ENCODE measurements around the gene PES1. TPM values are rescaled to one million over a fixed set of nuclear protein-coding genes. Genes with fewer than 3 reads are reported as not detected.
"Not testable (repeated sequence)": the region's sequence is repeated elsewhere in the genome, so short reads cannot be mapped to it uniquely, and the experiment has no call there.

PES1 gene
- total RNA-seq, 1 donor from 2014 or later, result 29.6 TPM

DNA sequence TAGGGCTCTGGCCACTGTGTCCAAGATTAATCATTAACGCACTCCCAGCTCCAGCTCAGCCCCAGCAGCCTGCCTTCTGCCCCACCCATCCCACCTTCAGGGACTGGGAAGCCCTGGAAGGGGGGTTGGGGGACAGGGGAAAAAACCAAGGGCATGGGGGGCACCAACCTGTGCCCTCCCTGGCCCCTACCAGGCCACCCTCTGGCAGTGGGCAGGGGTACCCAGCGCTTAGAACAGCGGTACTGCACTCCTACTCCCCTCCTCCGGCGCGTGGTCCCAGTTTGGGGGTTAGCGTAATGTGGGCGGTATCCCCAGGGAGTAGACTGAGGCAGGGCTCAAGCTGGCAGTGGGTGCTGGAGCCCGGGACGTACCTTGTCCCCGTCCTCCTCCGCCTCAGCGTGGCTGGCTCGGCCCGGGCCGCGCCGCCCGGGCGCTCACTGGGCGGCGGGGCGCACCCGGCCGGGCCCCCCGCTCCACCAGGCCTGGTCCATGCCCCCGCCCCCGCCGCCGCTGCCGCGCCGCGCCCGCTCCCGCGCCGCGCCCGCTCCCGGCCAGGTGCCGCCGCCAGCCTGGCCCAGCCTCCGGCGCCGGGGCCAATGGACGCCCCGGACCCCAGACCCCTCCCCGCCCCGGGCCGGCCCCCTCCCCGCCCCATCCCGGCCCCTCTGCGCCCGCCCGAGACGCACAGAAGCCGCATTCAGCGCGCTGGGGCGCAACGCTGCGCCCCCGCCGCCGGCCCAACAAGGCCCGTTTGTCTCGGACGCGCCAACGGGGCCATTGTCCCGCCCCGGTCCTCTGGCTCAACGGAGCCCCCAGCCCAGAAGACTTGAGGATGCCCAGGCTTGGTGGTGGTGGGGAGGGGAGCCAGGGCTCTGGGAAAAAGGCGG is 17.4 kb downstream of the PES1 start, which contains the start of gene GAL3ST1:
Gene GAL3ST1, minus strand, starts transcription at position 571 of the 887 bp plus-strand sequence. CDS start 17,273 bp downstream, outside the sequence.
- no peak for DNase-seq

DNA sequence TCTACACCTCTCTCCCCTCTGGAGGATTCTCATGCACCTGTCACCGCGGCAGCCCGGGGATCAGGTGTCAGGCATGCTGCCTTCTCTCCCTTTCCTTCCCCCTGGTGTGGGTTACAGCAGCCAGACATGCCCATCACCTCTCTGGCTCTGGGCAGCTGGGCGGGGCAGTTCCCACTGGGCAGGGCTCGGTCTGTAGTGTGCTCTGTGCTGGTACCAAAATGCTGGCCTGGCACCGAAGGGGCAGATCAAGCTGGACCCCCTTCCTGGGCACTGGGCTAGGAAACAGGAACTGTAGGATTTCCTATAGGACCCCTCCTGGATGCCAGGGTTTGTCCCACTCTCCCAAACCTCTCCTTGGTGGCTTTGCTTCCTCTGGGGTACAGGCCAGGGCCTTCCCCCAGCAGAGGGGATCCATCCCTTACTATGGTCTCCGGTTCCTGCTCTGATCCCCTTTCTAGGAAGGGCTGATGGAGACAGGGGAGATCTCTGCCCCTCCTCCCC is 18.1 kb downstream of the PES1 start:
- DNase-seq, result no peak

DNA sequence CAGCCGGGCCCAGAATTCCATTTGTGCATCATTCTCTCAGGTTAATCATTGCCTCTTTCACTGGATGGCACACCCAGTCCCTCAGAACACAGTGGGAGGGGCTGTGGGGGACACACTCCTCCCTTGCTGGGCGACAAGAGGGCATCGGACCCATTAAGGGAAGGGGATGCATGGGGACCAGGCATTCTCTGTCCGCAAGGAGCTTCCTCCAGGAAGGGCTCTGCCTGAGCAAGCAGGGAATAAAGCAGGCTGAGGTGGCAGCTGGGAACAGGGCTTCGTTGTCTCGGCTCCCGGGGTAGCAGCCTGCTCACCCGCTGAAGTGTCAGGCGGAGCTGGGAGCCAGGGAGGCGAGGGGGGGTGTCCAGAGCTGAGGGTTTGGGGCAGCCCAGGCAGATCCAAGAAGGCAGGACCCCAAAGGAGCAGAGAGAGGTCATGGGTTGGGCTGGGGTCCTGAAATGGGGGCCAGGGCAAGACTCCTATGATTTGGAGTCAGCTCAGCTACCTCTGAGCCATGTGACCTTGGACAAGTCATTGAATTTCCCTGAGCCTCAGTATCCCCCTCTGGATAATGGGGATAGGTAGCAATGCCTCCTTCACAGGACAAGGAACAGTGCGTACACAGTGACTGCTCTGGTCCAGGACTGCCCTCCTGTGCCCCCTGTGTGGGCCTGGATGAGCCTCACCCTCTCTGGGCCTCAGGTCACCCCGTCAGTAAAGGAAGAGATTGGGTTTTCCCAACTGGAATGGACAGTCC is 18.7 kb downstream of the PES1 start:
- DNase-seq, result no peak

DNA sequence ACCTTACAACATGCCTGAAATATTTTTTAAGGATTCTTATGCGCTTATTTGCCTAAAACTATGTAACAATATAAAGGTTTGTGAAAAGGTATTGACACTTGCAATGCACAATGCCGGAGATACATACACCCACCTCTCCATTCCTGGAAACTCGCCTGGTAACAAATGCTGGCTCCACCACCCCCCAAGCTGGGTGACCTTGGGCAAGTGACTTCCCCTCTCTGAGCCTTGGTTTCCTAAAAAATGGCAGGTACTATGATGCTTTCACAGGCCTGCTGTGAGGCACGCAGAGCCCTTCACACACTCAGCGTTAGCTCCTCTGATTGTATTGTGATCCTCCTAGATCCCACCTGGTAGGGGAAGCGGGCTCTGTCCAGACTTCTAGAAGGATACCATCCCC is 19.5 kb downstream of the PES1 start:
- DNase-seq, result no peak

DNA sequence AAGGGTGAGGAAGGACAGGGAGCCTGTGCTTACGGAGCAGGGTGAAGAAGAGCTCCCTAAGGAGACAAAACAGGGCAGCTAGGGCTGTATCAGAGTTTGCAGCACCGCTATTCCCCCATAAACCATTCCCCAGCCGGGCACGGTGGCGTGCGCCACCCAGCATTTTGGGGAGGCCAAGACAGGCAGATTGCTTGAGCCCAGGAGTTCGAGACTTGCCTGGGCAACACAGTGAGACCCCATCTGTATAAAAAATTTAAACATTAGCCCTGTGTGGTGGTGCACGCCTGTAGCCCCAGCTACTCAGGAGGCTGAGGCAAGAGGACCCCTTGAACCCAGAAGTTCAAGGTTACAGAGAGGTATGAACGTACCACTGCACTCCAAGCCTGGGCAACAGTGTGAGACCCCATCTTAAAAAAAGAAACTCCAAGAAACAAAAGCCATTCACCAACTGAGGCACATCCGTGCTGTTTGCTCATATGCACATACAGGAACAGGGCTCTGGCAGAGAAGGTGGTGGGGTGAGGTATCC is 22.0 kb downstream of the PES1 start:
- DNase-seq, result no peak

DNA sequence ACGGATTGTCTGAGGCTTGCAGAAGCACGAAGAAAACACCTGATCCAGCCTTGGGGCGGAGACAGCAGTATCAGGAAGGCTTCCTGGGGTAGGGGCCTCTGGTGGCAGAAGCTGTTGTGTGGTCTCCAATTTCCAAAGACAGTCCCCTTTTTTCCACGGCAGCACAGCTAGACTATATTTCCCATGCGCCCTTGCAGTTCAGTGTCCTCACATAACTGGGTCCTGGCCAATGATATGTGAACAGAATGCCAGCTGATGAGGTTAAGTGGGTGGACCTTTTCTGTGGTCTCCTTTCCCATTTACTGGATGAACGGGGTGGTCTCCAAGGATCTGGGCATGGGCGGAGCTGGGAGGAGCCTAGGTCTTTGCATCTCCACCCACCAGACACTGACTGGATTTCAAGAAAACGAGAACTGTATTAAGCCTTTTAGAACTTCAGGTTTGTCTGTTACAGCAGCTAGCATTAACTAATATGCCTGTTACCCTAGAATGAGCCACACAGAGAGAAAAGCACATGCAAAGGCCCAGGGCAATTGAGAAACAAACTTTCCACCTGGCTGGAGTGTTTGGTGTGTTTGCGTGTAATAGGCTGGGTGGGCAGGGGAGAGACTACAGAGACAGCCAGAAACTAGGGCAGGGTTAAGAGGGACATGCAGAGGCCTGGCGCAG is 23.4 kb downstream of the PES1 start:
- no peak for DNase-seq

DNA sequence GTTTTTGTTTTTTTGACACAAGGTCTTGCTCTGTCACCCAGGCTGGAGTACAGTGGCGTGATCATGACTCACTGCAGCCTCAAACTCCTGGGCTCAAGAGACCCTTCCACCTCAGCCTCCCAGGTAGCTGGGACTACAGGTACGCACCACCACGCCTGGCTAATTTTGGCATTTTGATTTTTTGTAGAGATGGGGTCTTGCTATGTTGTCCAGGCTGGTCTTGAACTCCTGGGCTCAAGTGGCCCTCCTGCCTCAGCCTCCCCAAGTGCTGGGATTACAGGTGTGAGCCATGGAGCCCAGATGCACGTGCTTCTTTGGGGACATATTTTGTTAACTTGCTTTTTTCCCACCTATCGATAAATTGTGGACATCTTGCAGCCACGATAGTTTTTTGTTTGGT is 24.4 kb downstream of the PES1 start:
- DNase-seq, result not testable (repeated sequence)

DNA sequence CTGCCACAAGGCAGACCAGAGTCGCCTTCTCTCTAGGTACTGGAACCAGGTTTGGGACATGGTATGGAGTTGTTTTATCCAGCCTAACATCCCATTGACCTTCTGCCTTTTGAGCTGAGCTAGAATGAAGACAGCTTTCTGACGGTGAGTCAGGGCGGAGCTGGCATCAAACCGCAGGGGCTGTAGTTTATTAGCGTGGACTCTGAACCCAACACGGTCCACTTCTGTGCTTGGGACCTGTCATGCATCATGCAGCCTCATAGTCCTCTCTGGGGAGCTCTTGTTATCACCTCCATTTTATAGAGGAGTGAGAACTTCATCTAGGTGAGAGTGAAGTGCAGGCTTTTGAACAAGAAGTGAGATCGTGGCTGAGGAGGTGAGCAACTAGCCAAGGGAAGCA is 25.6 kb downstream of the PES1 start:
- DNase-seq, result no peak

DNA sequence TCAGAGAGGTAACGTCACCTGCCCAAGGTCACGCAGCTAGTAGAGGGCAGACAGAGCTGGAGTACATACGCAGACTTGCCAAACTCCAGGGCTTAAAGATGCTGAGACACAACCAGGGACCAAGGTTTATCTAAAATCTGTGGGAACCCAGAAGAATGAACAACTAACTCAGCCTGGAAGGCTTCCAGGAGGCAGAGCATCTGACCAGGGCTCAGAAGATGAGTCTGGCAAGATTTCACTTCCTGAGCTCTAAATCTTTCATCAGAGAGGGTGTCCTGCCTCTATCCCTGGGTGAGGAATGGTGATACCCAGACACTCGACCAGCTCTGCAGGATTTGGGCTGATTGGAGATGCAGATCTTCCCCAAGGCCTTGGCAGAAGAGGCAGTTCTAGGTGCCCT is 26.4 kb downstream of the PES1 start:
- no peak for DNase-seq

DNA sequence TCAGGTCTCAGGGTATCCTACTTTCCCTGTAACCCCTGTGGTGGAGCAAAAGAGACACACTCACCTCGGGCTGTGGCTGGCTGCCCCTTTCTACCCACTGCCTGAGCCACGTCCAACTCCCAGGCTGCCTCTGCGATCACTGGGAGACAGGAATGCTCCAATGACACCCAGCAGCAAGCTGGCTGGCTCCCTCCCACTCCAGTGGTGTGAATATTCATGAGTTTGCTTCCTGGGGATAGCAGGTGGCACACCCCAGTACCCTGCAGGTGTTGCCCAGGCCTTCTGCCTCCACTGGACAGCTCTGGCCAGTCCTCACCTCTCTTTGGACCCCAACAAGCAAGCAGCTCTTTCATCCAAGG is 27.0 kb downstream of the PES1 start:
- no peak for DNase-seq

DNA sequence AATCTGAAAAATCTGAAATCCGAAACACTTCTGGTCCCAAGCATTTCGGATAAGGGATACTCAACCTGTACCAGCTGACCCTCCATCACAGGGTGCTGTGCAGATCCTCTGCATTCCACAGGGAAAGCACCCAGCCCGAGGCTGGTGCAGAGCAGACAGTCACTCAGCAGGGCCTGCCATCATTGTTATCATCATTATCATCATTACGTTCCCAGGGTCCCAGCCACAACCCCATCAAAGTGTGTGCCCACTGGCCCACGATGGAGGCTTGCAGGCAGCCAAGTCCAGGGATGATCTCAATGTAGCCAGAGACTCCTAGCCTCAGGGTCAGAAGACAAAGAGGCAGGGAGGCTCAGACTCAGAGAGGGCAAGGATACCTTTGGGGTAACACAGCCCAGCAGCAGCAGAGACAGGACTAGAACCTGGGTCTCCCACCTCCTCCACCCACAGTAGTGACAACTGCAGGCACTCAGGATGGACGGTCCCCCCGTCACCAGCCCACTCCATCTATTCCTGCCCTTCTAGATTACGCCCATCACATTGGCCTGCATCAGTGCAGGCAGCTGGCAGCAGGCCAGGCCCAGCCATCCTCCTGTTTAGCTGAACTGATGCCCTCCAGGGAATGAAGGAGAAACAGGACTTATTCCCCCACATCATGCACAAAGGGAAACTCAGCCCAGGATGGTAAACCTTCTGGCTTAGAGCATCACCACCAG is 27.5 kb downstream of the PES1 start:
- DNase-seq, result no peak

DNA sequence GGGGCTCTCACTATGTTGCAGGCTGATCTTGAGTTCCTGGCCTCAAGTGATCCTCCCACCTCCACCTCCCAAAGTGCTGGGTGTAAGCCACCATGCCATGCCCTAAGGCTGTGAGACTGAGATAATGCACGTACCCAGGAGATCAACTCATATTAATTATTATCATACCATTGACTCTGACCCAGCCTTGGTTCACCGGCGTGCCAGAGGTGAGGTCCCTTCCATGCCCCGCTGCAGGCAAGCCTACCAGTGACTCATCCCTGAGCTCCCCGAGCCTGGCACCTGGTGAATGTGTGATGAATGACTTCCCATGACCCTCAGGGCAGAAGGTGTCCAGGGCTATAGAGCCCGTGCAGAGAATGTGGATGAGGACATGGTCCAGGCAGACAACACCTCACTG is 29.3 kb downstream of the PES1 start:
- no peak for DNase-seq

DNA sequence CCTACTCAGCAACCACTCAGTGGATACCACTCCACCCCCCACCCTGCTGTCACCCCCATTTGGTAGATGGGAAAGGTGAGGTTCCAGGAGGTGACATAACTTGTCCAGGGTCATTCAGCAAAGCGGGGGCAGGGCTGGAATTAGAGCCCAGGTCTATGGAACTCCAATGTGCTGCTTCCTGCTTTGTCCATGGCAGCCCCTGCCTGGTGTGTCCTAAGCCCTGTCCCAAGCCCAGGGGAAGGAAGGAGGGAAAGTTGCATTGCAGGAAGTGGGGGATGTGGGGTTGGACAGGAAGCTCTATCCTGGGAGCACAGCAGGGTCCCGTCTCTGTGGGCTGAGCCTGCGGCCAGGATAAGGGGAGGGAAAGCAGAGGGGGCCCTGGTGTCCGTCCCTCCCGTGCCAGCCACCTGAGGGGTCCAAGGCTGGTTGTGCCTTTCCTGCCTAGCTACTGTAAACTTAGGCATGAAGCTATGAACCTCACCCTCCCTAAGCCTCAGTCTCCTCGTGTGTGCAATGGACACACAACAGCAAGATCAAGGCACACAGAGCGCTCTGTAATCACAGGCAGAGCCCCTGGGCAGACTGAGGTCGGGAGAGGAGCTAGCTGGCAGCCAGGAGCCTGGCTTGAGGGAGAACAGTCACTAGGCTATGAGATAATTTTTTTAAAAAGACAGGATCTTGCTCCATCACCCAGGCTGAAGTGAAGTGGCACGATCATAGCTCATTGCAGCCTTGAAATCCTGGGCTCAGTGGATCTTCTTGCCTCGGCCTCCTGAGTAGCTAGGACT is 30.1 kb downstream of the PES1 start:
- no peak for DNase-seq

DNA sequence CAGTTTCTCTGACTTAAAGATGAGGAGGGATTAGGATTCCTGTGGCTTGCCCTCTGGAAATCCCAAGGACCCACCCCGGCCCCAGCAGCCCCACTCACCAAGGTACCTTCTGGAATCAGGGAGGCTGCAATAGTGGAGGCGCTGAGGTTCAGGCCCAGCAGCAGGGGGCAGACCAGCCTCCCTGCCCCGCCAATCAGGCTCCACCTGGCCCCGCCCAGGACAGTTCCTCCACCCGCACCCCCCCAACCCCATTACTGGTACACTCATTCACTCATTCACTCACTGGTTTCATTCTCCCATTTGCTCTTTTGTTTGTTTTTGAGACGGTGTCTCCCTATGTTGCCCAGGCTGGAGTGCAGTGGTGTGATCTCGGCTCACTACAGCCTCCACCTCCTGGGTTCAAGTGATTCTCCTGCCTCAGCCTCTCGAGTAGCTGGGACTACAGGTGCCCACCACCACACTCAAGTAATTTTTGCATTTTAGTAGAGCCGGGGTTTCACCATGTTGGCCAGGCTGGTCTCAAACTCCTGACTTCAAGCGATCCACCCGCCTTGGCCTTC is 31.0 kb downstream of the PES1 start:
- not testable (repeated sequence) for DNase-seq

DNA sequence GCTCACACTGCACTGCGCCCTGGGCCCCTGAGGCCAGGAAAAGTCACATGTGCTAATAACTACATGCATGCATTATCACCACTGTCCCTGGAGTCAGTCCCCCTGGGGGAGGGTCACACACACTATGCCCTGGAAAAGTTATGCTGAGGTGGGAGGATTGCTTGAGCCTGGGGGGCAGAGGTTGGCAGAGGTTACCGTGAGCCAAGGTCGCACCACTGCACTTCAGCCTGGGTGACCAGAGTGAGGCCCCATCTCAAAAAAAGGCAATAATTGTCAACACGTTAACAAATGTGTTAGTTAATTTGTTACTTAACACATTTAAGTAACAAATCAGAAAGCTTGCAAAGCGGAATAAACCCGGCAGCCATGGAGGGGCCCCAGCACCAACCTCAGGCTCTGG is 31.8 kb downstream of the PES1 start:
- DNase-seq, result no peak

DNA sequence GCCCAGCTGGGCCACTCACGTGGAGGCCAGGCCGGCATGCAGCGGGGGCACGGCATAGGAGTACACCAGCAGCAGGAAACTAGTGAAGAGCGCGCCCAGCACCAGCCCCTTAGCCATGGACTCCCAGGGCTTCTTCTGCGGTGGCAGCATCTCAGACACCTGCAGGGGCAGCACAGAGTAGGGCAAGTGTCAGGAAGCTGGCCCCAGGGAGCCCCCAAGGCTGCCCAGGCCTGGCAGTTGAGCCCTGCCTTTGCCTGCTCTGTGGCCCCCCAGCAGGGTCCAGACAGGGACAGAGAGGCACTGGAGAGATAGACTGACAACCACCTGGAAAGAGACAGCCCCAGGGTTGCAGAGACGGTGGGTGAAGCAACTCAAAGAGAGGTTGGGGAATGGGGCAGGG is 34.5 kb downstream of the PES1 start:
- no peak for DNase-seq

DNA sequence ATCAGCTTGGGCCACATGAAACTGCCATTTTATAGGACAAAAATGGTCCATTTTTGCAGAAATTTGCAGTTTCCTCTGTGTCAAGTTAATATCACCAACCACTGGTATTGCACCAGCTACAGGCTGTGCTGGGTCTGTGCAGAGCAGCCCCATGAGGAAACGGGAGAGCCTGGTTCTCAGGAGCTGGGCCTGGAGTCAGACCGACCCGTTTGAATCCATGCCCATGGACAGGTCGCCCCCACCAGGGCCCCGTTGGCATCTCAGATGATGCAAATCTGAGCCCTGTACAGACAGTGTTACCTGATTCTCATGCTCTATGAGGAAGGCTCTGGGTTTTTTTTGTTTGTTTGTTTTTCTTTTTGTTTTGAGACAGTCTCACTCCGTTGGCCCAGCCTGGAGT is 35.3 kb downstream of the PES1 start:
- no peak for DNase-seq

DNA sequence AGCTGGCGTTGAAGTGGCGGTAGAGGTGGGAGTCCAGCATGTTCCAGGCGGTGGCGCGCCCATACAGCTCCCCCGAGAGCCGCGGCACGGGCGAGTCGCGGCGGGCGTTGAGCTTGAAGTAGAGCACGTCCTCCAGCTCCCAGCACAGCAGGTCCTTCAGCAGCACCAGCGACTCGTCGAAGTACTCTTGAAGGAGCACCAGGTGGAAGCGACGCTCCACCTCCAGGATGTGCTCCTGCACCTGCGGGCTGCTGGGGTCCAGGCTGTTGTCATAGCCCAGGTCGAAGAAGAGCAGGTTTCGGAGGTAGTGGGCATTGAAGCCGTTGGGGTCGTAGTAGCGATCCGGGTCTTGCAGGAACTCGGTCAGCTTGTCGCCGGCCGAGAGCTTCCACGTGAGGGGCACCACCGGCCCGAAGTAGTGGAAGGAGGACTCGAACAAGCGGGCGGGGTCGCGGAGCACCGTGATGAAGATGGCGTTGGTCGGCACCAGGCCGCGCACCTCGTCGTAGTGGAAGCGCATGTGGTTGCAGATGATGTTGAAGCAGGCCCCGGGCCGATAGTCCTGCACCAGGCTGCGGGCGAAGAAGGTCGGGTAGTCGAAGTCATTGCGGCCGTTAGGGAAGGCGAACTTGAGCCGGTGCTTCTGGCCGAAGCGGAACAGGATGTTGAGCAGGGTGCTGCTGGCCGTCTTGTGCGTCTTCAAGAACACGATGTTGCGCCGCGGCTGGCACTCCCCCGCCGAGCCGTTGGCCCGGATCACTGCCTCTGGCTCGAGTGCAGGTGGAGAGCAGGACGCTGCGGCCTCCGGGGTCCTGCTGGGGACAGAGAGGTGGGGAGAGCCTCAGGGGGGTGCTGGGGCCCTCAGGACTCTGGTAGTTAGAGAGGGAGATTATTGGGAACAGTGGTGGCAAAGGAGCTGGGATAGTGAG is 36.2 kb downstream of the PES1 start:
- DNase-seq, result no peak

DNA sequence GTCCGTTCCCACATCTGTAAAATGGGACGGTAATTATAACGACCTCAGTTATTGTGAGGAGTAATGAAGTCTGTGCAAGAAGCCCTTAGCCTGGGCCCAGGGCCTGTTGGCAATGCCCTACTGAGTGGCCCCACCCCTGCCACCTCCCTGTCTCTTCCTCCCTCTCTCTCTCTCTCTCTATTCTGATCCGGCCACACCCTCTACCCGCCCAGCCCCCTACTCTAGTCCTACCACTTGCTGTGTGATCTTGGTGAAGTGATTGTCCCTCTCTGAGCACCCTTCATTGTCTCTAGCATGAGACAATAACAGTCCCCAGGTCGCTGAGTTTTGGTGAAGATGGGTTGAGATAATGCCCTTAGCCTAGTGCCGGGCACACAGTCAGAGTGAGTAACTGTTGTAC is 37.7 kb downstream of the PES1 start:
- DNase-seq, result no peak

DNA sequence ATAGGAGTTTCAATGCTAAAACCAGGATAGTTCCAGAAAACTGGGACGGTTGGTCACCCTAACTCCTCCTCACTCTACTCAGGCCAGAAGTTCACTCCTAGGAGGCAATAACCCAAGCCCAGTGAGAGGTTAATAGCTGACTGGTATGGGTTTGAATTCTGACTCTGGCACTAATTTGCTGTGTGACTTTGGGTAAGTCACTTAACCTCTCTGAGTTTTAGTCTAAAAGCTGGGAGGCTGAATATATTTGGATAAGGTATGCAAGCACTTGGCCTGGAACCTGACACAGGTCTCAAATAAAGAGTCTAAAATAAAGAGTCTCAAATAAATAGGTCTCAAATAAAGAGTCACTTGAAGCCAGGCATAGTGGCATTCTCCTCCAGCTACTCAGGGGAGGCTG is 39.0 kb downstream of the PES1 start:
- no peak for DNase-seq
